ENCODE measurements around the gene GCN1. TPM values are rescaled to one million over a fixed set of nuclear protein-coding genes. Genes with fewer than 3 reads are reported as not detected.

The GCN1 gene
- total RNA-seq, 1 experiment from 2014 or later = 181 TPM

GRCh38 chr12:120131116-120131515 lies 63.4 kb downstream of the GCN1 start:
- ATAC-seq (no peak), DNase-seq (ENCODE audit: low spot score) (no peak)
- no peaks in the 10 kb centered on the region for H3K9me3 Mint-ChIP-seq
- H3K27me3 Mint-ChIP-seq (ENCODE audit: low read depth) = no peaks in the 10 kb centered on the region
- H3K4me3 Mint-ChIP-seq = no peak overlapping the region
- TF ChIP-seq GABPB1 (CRISPR knock-in tag; IDR thresholded peaks at IDR 0.05) (no peak), TEAD4 (CRISPR knock-in tag; IDR thresholded peaks at IDR 0.05) (no peak), E2F1 (CRISPR knock-in tag; IDR thresholded peaks at IDR 0.05) (no peak), ZMAT4 (CRISPR knock-in tag; IDR thresholded peaks at IDR 0.05) (no peak), E2F4 (CRISPR knock-in tag; IDR thresholded peaks at IDR 0.05; ENCODE audit: borderline replicate concordance, low read depth) (no peak), ZNF425 (CRISPR knock-in tag; conservative IDR thresholded peaks at IDR 0.05) (no peak), RELA (CRISPR knock-in tag; IDR thresholded peaks at IDR 0.05; ENCODE audit: borderline replicate concordance) (no peak), ZNF232 (CRISPR knock-in tag; IDR thresholded peaks at IDR 0.05) (no peak), JAZF1 (CRISPR knock-in tag; IDR thresholded peaks at IDR 0.05) (no peak), TP53 (CRISPR knock-in tag; IDR thresholded peaks at IDR 0.05) (no peak), AFF4 (CRISPR knock-in tag; IDR thresholded peaks at IDR 0.05; ENCODE audit: borderline replicate concordance) (no peak), AR (CRISPR knock-in tag; IDR thresholded peaks at IDR 0.05) (no peak), ZNF532 (CRISPR knock-in tag; IDR thresholded peaks at IDR 0.05; ENCODE audit: borderline replicate concordance) (no peak)
- H3K36me3 Mint-ChIP-seq = peaks cover 82% of the 10 kb centered on the region
- CTCF ChIA-PET = no interaction called here
- H3K4me1 Mint-ChIP-seq = peaks cover 15% of the 10 kb centered on the region
- POLR2A ChIA-PET = no interaction called here
- H3K27ac Mint-ChIP-seq = no peak overlapping the region
